HG03135 (cell line): Measurements from ENCODE around the gene EIF1AX.
A peak's percentile ranks its signal among the peaks of the same experiment; 100 is the strongest.
"Not testable (repeated sequence)": the region's sequence is repeated elsewhere in the genome, so short reads cannot be mapped to it uniquely, and the experiment has no call there.

Experiments
- ATAC-seq: cut with Tn5 transposase; IDR thresholded peaks from one replicate; pipeline ENCODE4 v1.9.1; 2021; ENCODE audit warnings: mild to moderate bottlenecking, moderate library complexity; ENCODE audit not compliant: unreplicated experiment

Gene EIF1AX

GRCh38 chrX:20141281-20142220, at the start of gene EIF1AX:
EIF1AX (minus strand) TSS chrX:20141838; CDS start chrX:20141640, 198 bp downstream.
- peak; percentile 99 for ATAC-seq

- no peak for ATAC-seq
These were observed 47.5 kb upstream of the EIF1AX start for GRCh38 chrX:20189171-20189570.

GRCh38 chrX:20181598-20182329, 40.1 kb upstream of the EIF1AX start:
- ATAC-seq, result no peak

GRCh38 chrX:20177093-20177492, 35.5 kb upstream of the EIF1AX start:
- ATAC-seq, result no peak

GRCh38 chrX:20173856-20174255, 32.2 kb upstream of the EIF1AX start:
- no peak for ATAC-seq

- no peak for ATAC-seq
These were observed 31.7 kb upstream of the EIF1AX start for GRCh38 chrX:20173313-20173712.

- no peak for ATAC-seq
These were observed 30.2 kb upstream of the EIF1AX start for GRCh38 chrX:20171887-20172286.

- not testable (repeated sequence) for ATAC-seq
These were observed 20.9 kb upstream of the EIF1AX start for GRCh38 chrX:20162516-20162915.

- ATAC-seq, result no peak
These were observed 18.3 kb upstream of the EIF1AX start for GRCh38 chrX:20159797-20160385.

- no peak for ATAC-seq
These were observed 10.1 kb upstream of the EIF1AX start for GRCh38 chrX:20151689-20152088.

- ATAC-seq, result no peak
These were observed 7.7 kb upstream of the EIF1AX start for GRCh38 chrX:20149326-20149725.

GRCh38 chrX:20147561-20147960, 5.9 kb upstream of the EIF1AX start:
- ATAC-seq, result no peak

- ATAC-seq, result no peak
These were observed 2.9 kb upstream of the EIF1AX start for GRCh38 chrX:20144491-20144890.

GRCh38 chrX:20143561-20143960, 1.9 kb upstream of the EIF1AX start:
- no peak for ATAC-seq

GRCh38 chrX:20143111-20143510, 1.5 kb upstream of the EIF1AX start:
- ATAC-seq, result no peak

GRCh38 chrX:20140420-20140819, 1.2 kb downstream of the EIF1AX start:
- ATAC-seq, result no peak

- ATAC-seq, result no peak
These were observed 1.7 kb downstream of the EIF1AX start for GRCh38 chrX:20139966-20140365.

- no peak for ATAC-seq
These were observed 5.7 kb downstream of the EIF1AX start for GRCh38 chrX:20135944-20136343.

GRCh38 chrX:20132666-20133065, 9.0 kb downstream of the EIF1AX start:
- ATAC-seq, result no peak

- ATAC-seq, result no peak
These were observed 11.3 kb downstream of the EIF1AX start for GRCh38 chrX:20130357-20130756.

- no peak for ATAC-seq
These were observed 12.1 kb downstream of the EIF1AX start for GRCh38 chrX:20129547-20129946.

GRCh38 chrX:20128670-20129069, 13.0 kb downstream of the EIF1AX start:
- ATAC-seq, result no peak
